Heart left ventricle (tissue), 16 donors: ENCODE results near the gene PAGR1. TPM values are rescaled to one million over a fixed set of nuclear protein-coding genes. Genes with fewer than 3 reads are reported as not detected.

Experiments used
- ATAC-seq, 4 donors: fragments of 200-7000 bp; cut with Tn5 transposase; one replicate each; pipeline ENCODE4 v1.9.1; 2020 to 2022; ENCODE audit warnings: moderate library complexity in 4 of 4, mild to moderate bottlenecking in 3 of 4, moderate number of reproducible peaks in 1 of 4
- DNase-seq, 5 donors: peaks; one replicate each; pipeline ENCODE4 v3.0.0-alpha.2; 2020
- H3K27ac ChIP-seq, 12 donors: fragments of 200-600 bp; sonication (generic) in 4 of 12; one replicate each; pipeline versions ENCODE4 v1.5.0 to v1.8.0; 2016 to 2022; ENCODE audit warnings: mild to moderate bottlenecking in 2 of 12
- H3K27me3 ChIP-seq, 9 donors: fragments of 200-600 bp; sonication (generic) in 2 of 9; one replicate each; pipeline versions ENCODE4 v1.5.1 to v1.8.0; 2016 to 2022; ENCODE audit warnings: mild to moderate bottlenecking in 3 of 9
- H3K36me3 ChIP-seq, 9 donors: fragments of 200-600 bp; sonication (generic) in 2 of 9; one replicate each; pipeline versions ENCODE4 v1.5.0 to v1.8.0; 2018 to 2022; ENCODE audit warnings: mild to moderate bottlenecking in 2 of 9
- H3K4me1 ChIP-seq, 12 donors: fragments of 200-600 bp; sonication (generic) in 4 of 12; one replicate each; pipeline versions ENCODE4 v1.5.0 to v1.8.0; 2016 to 2022; ENCODE audit warnings: mild to moderate bottlenecking in 3 of 12
- H3K4me3 ChIP-seq, 12 donors: fragments of 200-600 bp; sonication (generic) in 4 of 12; one replicate each; pipeline versions ENCODE4 v1.5.0 to v1.8.0; 2017 to 2022; ENCODE audit warnings: mild to moderate bottlenecking in 9 of 12, moderate library complexity in 4 of 12
- H3K9me3 ChIP-seq, 12 donors: fragments of 200-600 bp; sonication (generic) in 4 of 12; one replicate each; pipeline versions ENCODE4 v1.5.0 to v1.8.0; 2016 to 2022; ENCODE audit warnings: mild to moderate bottlenecking in 1 of 12
- POLR2A ChIP-seq, 2 donors: fragments of 450-650 bp; IDR thresholded peaks; one replicate each; pipeline ENCODE4 v1.6.1; 2017; ENCODE audit warnings: antibody characterized with exemption in 2 of 2, mild to moderate bottlenecking in 2 of 2, moderate library complexity in 2 of 2
- WGBS, 4 donors: extraction: QIAGEN DNeasy Blood & Tissue Kit in 2 of 4; methylation state at CpG; one replicate each; pipeline versions ENCODE4 v1.1.5 to v1.1.7; 2013 to 2018; 5-methylcytosine and 5-hydroxymethylcytosine counted together
- intact Hi-C, 10 donors: fragments of 100-400 bp; cut with DNase I; formaldehyde crosslinking; loops; one replicate each; pipeline versions ENCODE4 v1.11.1 to v1.14.2; 2022
- polyA plus RNA-seq, 2 donors: library from polyadenylated mRNA; stranded (reverse); fragments of 200-250 nt; gene quantifications; one replicate each; pipeline ENCODE4 v1.2.3, GENCODE V29; 2013
- total RNA-seq, 9 donors: library from RNA; depleted of rRNA in 2 of 9; stranded (reverse); fragments of >200 nt in 2 of 9; fragmentation: NEBNext Ultra II Directional in 3 of 9; extraction: Animal tissue kit (Norgen Biotek cat#: 25700) in 3 of 9; gene quantifications; one replicate each; pipeline versions ENCODE4 v1.1.0 to v1.2.4, GENCODE V29; 2016 to 2023
- TF ChIP-seq, protein P1 (sequence below), 12 donors: fragments of 200-600 bp; sonication (generic) in 4 of 12; IDR thresholded peaks; one replicate each; pipeline versions ENCODE4 v1.5.0 to v1.8.0; 2018 to 2022; ENCODE audit warnings: antibody characterized with exemption in 12 of 12, mild to moderate bottlenecking in 5 of 12
- donor health status: ischemic (EF 13 %, LVEDD 7.1; RV severe dilation, severe dysfunction).
- donor health status: healthy with polysubstance abuse.
- donor health status: DM: no; HTN: yes; CAD: no.
- donor health status: DM: no; HTN: no; CAD: no.
- donor health status: ischemic (EF 25% LVEDD 6.9; RV normal size, moderate dysfunction).
- donor health status: ischemic (EF 25% LVEDD 5.7; RV mildly dilated, moderate dysfunction).
- donor health status: healthy.
- donor health status: DM: yes; HTN: yes; CAD: no.
- donor health status: ischemic (EF 35%, LVEDD 5.7; RV mildly dilated, moderate dysfunction).
- donor health status: nonischemic (EF 11% LVEDD 7.7; RV severe dilation, severe dysfunction).
- donor health status: DM: yes; HTN: yes; CAD: no.
- donor health status: PGD.
- donor health status: ischemic (EF 29% LVEDD 5.4; RV normal size, mild dysfunction).
- donor health status: nonischemic (EF 23%, LVEDD 6.1; RV moderate dilation, normal function).

The PAGR1 gene
- total and polyA plus RNA-seq, 11 donors, result 10.8 to 32.9 (median 12.7) TPM

DNA sequence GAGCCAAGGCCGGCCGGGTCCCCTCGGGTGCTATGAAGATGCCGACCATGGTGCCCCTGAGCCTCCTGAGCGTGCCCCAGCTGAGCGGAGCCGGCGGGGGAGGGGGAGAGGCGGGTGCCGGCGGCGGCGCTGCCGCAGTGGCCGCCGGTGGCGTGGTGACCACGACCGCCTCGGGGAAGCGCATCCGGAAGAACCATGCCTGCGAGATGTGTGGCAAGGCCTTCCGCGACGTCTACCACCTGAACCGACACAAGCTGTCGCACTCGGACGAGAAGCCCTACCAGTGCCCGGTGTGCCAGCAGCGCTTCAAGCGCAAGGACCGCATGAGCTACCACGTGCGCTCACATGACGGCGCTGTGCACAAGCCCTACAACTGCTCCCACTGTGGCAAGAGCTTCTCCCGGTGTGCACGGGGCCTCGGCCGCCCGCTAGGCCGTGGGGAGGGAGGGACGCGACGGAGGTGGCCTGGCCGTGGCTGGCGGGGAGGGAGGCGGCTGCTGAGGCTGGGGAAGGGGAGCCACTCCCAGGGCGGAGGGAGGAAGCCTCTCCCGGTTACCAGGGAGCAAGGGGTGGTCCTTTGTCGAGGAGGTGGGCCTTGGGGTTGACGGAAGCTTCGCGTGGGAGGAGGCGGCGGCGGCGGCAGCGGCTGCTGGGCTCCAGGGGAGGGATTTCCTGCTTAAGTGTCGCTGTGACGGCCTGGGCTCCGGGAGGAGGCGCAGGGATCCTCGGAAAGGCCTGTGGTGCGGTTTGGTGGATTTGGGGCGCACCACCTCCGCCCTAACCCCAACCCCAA lies 8.3 kb upstream of the PAGR1 start:
- DNase-seq (peak; percentile 93 to 95 (median 94)), ATAC-seq (peak; percentile 13 to 52 (median 34))
- Histone ChIP-seq H3K4me3 (peak overlapping the region; percentile 12 to 84 (median 63)), H3K27ac (peak overlapping the region; percentile 57 to 99 (median 91)), H3K36me3 (peaks cover 0 to 25% (median 18%) of the 10 kb centered on the region in 9 donors), H3K27me3 (peaks cover 0 to 4% (median 0%) of the 10 kb centered on the region in 9 donors), H3K4me1 (peaks cover 3 to 65% (median 56%) of the 10 kb centered on the region in 12 donors), H3K9me3 (no peaks in the 10 kb centered on the region)
- 1 to 6% (median 3%) methylated on average over 24 to 69 of the region's 69 CpGs for WGBS, 4 donors
- intact Hi-C loops, result loop anchor here in 2 of 10 donors (5.0 to 10.0 kb wide), 4 partner anchors 170 to 260 kb away; partner anchors contain the start of genes HIRIP3 (in 2 of the 2), INO80E (in 2 of the 2) and ALDOA (in 1 of the 2)
- TF ChIP-seq POLR2A (IDR thresholded peaks at IDR 0.05), result peak in 1 of 2 donors; percentile 61
- TF ChIP-seq, protein P1, sequence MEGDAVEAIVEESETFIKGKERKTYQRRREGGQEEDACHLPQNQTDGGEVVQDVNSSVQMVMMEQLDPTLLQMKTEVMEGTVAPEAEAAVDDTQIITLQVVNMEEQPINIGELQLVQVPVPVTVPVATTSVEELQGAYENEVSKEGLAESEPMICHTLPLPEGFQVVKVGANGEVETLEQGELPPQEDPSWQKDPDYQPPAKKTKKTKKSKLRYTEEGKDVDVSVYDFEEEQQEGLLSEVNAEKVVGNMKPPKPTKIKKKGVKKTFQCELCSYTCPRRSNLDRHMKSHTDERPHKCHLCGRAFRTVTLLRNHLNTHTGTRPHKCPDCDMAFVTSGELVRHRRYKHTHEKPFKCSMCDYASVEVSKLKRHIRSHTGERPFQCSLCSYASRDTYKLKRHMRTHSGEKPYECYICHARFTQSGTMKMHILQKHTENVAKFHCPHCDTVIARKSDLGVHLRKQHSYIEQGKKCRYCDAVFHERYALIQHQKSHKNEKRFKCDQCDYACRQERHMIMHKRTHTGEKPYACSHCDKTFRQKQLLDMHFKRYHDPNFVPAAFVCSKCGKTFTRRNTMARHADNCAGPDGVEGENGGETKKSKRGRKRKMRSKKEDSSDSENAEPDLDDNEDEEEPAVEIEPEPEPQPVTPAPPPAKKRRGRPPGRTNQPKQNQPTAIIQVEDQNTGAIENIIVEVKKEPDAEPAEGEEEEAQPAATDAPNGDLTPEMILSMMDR (IDR thresholded peaks at IDR 0.05), result peak in 10 of 12 donors; percentile 21 to 61 (median 44)

DNA sequence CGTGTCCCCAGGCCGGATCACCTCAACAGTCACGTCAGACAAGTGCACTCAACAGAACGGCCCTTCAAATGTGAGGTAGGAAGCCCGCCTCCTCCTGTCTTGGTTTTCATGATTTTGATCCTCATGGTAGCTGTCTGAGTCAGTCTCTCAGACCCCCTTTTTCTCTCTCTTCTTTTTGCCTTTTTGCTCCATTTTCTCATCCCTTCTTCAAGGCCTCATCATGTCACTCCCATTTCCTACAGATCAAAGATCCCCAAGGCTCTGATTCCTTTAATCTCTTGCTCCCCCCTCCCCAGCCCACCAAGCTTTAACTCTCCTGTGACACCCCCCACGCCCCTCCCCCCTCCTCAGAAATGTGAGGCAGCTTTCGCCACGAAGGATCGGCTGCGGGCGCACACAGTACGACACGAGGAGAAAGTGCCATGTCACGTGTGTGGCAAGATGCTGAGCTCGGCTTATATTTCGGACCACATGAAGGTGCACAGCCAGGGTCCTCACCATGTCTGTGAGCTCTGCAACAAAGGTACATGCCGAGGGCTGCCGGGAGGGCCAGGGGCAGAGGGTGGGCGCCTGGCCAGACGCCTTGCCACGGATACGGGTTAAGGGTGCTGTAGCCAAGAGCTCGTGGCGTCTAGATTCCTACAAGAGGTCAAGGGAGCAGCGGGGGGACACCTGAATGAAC lies 7.6 kb upstream of the PAGR1 start:
- ATAC-seq (no peak), DNase-seq (peak in 2 of 5 donors; percentile 34 to 52)
- H3K9me3 ChIP-seq, result no peaks in the 10 kb centered on the region
- H3K27ac ChIP-seq, result peak overlapping the region; percentile 57 to 99 (median 91)
- WGBS, 4 donors, result 42 to 52% (median 45%) methylated on average over 25 of the region's 25 CpGs
- TF ChIP-seq POLR2A (IDR thresholded peaks at IDR 0.05), result no peak
- TF ChIP-seq, protein P1 (IDR thresholded peaks at IDR 0.05), result no peak
- H3K27me3 ChIP-seq, result peaks cover 0 to 4% (median 0%) of the 10 kb centered on the region in 9 donors
- intact Hi-C loops, result loop anchor here in 2 of 10 donors (5.0 to 10.0 kb wide), 4 partner anchors 169 to 259 kb away; partner anchors contain the start of genes HIRIP3 (in 2 of the 2), INO80E (in 2 of the 2) and ALDOA (in 1 of the 2)
- peak overlapping the region in 10 of 12 donors; percentile 53 to 84 (median 65) for H3K4me3 ChIP-seq
- peaks cover 3 to 71% (median 61%) of the 10 kb centered on the region in 12 donors for H3K4me1 ChIP-seq
- peaks cover 0 to 25% (median 18%) of the 10 kb centered on the region in 9 donors for H3K36me3 ChIP-seq

DNA sequence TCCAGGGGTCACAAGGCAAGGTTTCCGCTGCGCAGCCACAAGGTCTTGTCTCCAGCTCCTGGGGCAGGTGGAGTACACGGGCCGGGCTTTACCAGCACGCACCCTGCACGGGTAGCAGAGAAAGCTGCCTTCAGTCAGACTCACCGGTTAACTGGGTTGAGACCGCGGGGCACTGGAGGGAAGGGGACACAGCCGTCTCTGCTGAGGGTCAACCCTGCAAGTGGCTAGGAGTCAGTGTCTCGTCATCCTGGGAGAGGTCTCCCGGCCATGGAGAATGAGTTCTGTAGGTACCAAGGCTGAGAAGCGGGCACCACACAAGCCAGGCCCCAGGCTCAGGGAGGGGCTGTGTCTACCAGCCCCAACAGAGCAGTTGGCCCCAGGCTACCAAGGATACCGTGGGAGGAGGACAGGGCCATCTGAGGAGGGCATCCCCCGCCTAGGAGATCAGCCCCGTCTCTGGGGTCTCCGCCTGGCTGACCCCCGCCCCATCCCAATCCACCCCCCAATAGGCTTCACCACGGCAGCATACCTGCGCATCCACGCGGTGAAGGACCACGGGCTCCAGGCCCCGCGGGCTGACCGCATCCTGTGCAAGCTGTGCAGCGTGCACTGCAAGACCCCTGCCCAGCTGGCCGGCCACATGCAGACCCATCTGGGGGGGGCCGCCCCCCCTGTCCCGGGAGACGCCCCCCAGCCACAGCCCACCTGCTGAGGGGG lies 6.8 kb upstream of the PAGR1 start:
- peaks cover 3 to 72% (median 62%) of the 10 kb centered on the region in 12 donors for H3K4me1 ChIP-seq
- H3K36me3 ChIP-seq, result peaks cover 0 to 25% (median 18%) of the 10 kb centered on the region in 9 donors
- peak overlapping the region in 4 of 12 donors; percentile 14 to 77 (median 65) for H3K4me3 ChIP-seq
- H3K27ac ChIP-seq, result peak overlapping the region in 10 of 12 donors; percentile 19 to 99 (median 92)
- no peak for ATAC-seq
- H3K9me3 ChIP-seq, result no peaks in the 10 kb centered on the region
- no peak for TF ChIP-seq POLR2A (IDR thresholded peaks at IDR 0.05)
- TF ChIP-seq, protein P1 (IDR thresholded peaks at IDR 0.05), result no peak
- intact Hi-C loops, result loop anchor here in 2 of 10 donors (5.0 to 10.0 kb wide), 4 partner anchors 168 to 258 kb away; partner anchors contain the start of genes HIRIP3 (in 2 of the 2), INO80E (in 2 of the 2) and ALDOA (in 1 of the 2)
- 73 to 84% (median 74%) methylated on average over 6 to 31 of the region's 31 CpGs for WGBS, 4 donors
- H3K27me3 ChIP-seq, result peaks cover 0 to 4% (median 0%) of the 10 kb centered on the region in 9 donors
- peak in 2 of 5 donors; percentile 34 to 63 for DNase-seq
